B cell (primary cell): ENCODE results near the gene ATXN1. TPM values are rescaled to one million over a fixed set of nuclear protein-coding genes. Genes with fewer than 3 reads are reported as not detected.

Experiments used
- ATAC-seq: fragments of 200-7000 bp; cut with Tn5 transposase; one replicate; pipeline ENCODE4 v1.10.0; 2021; ENCODE audit warnings: low read depth, mild to moderate bottlenecking, moderate number of reproducible peaks, moderate library complexity
- CTCF ChIA-PET: fragments of 350-600 bp; sonication (Branson Sonifier 250); formaldehyde crosslinking; loops from one replicate; lab custom pipeline; 2021; ENCODE audit warnings: antibody characterized with exemption, inconsistent platforms; lab: Charles Lee
- POLR2A ChIA-PET: fragments of 350-600 bp; sonication (Branson Sonifier 250); formaldehyde crosslinking; loops from one replicate; lab custom pipeline; 2021; ENCODE audit warnings: antibody characterized with exemption; lab: Charles Lee
- DNase-seq: peaks from one replicate; pipeline ENCODE4 v3.0.0; 2013
- H2AFZ ChIP-seq: 2 replicates; pipeline ENCODE4 v1.6.1; 2012; ENCODE audit warnings: mild to moderate bottlenecking, low read depth, low read length; ENCODE audit not compliant: insufficient read depth, poor library complexity, severe bottlenecking
- H3K27ac ChIP-seq, 2 donors: 1 replicate in 1 of 2; 2 replicates in 1 of 2; pipeline ENCODE4 v1.5.1; 2012 to 2013; ENCODE audit warnings: low read length in 2 of 2, mild to moderate bottlenecking in 2 of 2, moderate library complexity in 1 of 2
- H3K27me3 ChIP-seq, 4 experiments: fragments of 200-600 bp in 1 of 4; sonication (generic) in 1 of 4; replicated peaks in 1 of 4; 1 replicate in 2 of 4; 2 replicates in 2 of 4; pipeline versions ENCODE4 v1.6.1 to v1.7.0; 2013 to 2016; ENCODE audit warnings: low read length in 3 of 4, mild to moderate bottlenecking in 2 of 4, mixed read lengths in 1 of 4, moderate library complexity in 1 of 4; ENCODE audit not compliant: insufficient read depth in 4 of 4, control insufficient read depth in 3 of 4; ENCODE audit errors: control extremely low read depth in 1 of 4
- H3K36me3 ChIP-seq, 2 experiments: replicated peaks in 1 of 2; 1 replicate in 1 of 2; 2 replicates in 1 of 2; pipeline versions ENCODE4 v1.6.1 to v1.7.1; 2013; ENCODE audit warnings: low read length in 1 of 2; ENCODE audit not compliant: insufficient read depth in 2 of 2, control insufficient read depth in 1 of 2; ENCODE audit errors: control extremely low read depth in 1 of 2, extremely low read depth in 1 of 2
- H3K4me1 ChIP-seq, 2 donors: fragments of 200-600 bp in 1 of 2; sonication (generic) in 1 of 2; 1 replicate in 1 of 2; 2 replicates in 1 of 2; pipeline versions ENCODE4 v1.5.1 to v1.6.1; 2013 to 2017; ENCODE audit warnings: low read length in 2 of 2; ENCODE audit not compliant: control insufficient read depth in 2 of 2, insufficient read depth in 2 of 2
- H3K4me2 ChIP-seq: replicated peaks from 2 replicates; pipeline ENCODE3; 2012; ENCODE audit warnings: mild to moderate bottlenecking, low read depth, low read length; ENCODE audit not compliant: poor library complexity, severe bottlenecking
- H3K4me3 ChIP-seq, 5 experiments: fragments of 200-600 bp in 1 of 5; sonication (generic) in 1 of 5; 1 replicate in 3 of 5; 2 replicates in 2 of 5; pipeline versions ENCODE4 v1.5.1 to v1.7.0; 2011 to 2016; ENCODE audit warnings: low read length in 4 of 5, mild to moderate bottlenecking in 4 of 5, low read depth in 2 of 5, control low read depth in 1 of 5, moderate library complexity in 1 of 5; ENCODE audit not compliant: insufficient read depth in 1 of 5; ENCODE audit errors: control extremely low read depth in 1 of 5, extremely low read depth in 1 of 5
- H3K79me2 ChIP-seq: fragments of 200-600 bp; sonication (generic); one replicate; pipeline ENCODE4 v1.6.0; 2016; ENCODE audit warnings: low read length; ENCODE audit not compliant: control insufficient read depth, insufficient read depth
- H3K9ac ChIP-seq: fragments of 200-600 bp; sonication (generic); 2 replicates; pipeline ENCODE4 v1.6.1; 2017; ENCODE audit warnings: mild to moderate bottlenecking, low read length, moderate library complexity
- H3K9me3 ChIP-seq, 3 donors: one replicate each; pipeline versions ENCODE4 v1.6.1 to v1.7.1; 2013; ENCODE audit warnings: low read length in 2 of 3; ENCODE audit not compliant: control insufficient read depth in 2 of 3, insufficient read depth in 1 of 3; ENCODE audit errors: control extremely low read depth in 1 of 3
- H4K20me1 ChIP-seq: 2 replicates; pipeline ENCODE4 v1.6.0; 2012; ENCODE audit warnings: mild to moderate bottlenecking, low read length; ENCODE audit not compliant: insufficient read depth, control insufficient read depth, poor library complexity, severe bottlenecking
- H3K27ac Mint-ChIP-seq: one replicate; pipeline ENCODE4 v1.8.0; 2021; ENCODE audit warnings: mixed read lengths
- H3K27me3 Mint-ChIP-seq: one replicate; pipeline ENCODE4 v1.8.0; 2021; ENCODE audit warnings: mixed read lengths
- H3K4me1 Mint-ChIP-seq: one replicate; pipeline ENCODE4 v1.8.0; 2021; ENCODE audit warnings: mixed read lengths
- H3K4me3 Mint-ChIP-seq: one replicate; pipeline ENCODE4 v1.8.0; 2021; ENCODE audit warnings: mixed read lengths
- H3K9me3 Mint-ChIP-seq: one replicate; pipeline ENCODE4 v1.8.0; 2022; ENCODE audit warnings: mixed read lengths; ENCODE audit not compliant: insufficient read depth
- CTCF ChIP-seq: fragments of 200-600 bp; IDR thresholded peaks from one replicate; pipeline ENCODE4 v1.8.0; 2022; ENCODE audit warnings: antibody characterized with exemption, mild to moderate bottlenecking
- EZH2 ChIP-seq: IDR thresholded peaks from 2 replicates; pipeline ENCODE4 v1.6.1; 2012; ENCODE audit warnings: borderline replicate concordance, low read depth, mild to moderate bottlenecking, moderate library complexity, low read length; ENCODE audit not compliant: insufficient read depth, poor library complexity, severe bottlenecking
- WGBS: methylation state at CpG from one replicate; pipeline ENCODE4 v1.1.5; 2013; ENCODE audit warnings: missing lambda C conversion rate; ENCODE audit not compliant: insufficient coverage; 5-methylcytosine and 5-hydroxymethylcytosine counted together
- intact Hi-C: fragments of 100-400 bp; cut with micrococcal nuclease; formaldehyde crosslinking; loops from one replicate; pipeline ENCODE4 v1.10.0; 2022
- polyA plus RNA-seq: library from polyadenylated mRNA; depleted of rRNA; stranded (reverse); fragments of >200 nt; gene quantifications from 2 replicates; pipeline ENCODE4 v1.2.3, GENCODE V29; 2012
- total RNA-seq, 2 donors: library from RNA; stranded (reverse); fragments of 120-200 nt in 1 of 2; gene quantifications; 1 replicate in 1 of 2; 2 replicates in 1 of 2; pipeline versions ENCODE4 v1.2.3 to v1.2.4, GENCODE V29; 2013 to 2022

Gene ATXN1
- total and polyA plus RNA-seq, 2 donors (not counting 1 experiment from before 2014, with no cell fraction given) = 5.7 to 63.8 TPM

DNA sequence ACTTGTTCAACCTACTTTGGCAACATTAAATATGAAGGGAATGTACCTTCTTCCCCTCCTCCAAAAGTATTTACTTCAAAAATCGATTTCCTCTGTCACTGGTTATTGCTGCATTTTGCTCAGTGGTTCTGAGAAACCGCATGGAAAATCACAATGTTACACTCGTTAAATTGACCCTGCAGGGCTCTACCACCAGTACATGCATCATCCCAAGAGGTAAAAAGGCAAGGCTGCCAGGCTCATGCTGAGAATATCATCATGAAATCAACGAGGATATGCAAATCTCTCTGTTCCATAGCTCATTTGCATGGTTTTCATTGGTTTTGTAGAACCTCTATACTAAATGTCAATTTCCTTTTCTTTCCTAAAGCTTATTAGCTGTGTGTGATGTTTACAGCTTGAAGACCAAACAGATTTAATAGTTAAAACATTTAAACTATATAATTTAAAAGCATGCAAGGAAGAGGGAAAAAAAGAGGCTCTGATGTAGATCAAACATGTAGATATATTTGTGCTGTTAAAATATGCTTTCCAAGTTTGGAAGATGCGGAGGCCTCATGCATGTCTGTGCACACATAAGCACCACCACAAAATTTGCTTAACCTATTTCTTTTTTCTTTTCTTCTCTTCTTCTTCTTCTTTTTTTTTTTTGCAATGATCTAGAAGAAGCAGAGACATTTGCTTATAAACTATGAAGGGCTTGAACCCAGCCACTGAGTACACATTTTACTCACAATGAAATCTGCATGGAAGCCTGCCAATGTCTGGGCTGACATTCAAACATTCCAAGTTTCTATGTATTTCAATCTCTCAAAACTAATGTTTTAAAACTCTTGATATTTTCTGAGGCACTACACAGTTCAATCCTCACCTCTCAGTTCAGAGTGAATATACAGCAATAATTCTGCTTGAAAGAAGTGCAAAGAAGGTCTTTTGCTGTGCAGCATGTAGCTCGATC lies 328.9 kb downstream of the ATXN1 start:
- peak overlapping the region; percentile 32 for H3K27ac Mint-ChIP-seq
- 81% methylated on average over 3 of the region's 6 CpGs for WGBS
- H3K27me3 Mint-ChIP-seq = no peaks in the 10 kb centered on the region
- Histone ChIP-seq H3K9ac (no peak overlapping the region), H3K4me3 (no peak overlapping the region), H3K4me2 (peak overlapping the region; percentile 20), H3K27ac (no peak overlapping the region), H3K79me2 (no peaks in the 10 kb centered on the region), H3K27me3 (no peaks in the 10 kb centered on the region), H4K20me1 (no peaks in the 10 kb centered on the region), H3K9me3 (no peaks in the 10 kb centered on the region), H3K36me3 (no peaks in the 10 kb centered on the region), H3K4me1 (peaks cover 7 to 20% of the 10 kb centered on the region in 2 donors), H2AFZ (no peak overlapping the region)
- TF ChIP-seq CTCF = no peak
- TF ChIP-seq EZH2 = no peak
- DNase-seq (no peak), ATAC-seq (peak; percentile 49)
- CTCF ChIA-PET = interaction anchor here (0.9 to 2.0 kb wide), 5 partner anchors 12 to 25 kb away, joined by 3 to 8 read pairs (median 4); no protein-coding TSS in a partner anchor
- intact Hi-C loops = no loop called here
- H3K4me3 Mint-ChIP-seq = peak overlapping the region; percentile 58
- POLR2A ChIA-PET = no interaction called here
- H3K9me3 Mint-ChIP-seq = no peaks in the 10 kb centered on the region
- H3K4me1 Mint-ChIP-seq = peaks cover 40% of the 10 kb centered on the region

DNA sequence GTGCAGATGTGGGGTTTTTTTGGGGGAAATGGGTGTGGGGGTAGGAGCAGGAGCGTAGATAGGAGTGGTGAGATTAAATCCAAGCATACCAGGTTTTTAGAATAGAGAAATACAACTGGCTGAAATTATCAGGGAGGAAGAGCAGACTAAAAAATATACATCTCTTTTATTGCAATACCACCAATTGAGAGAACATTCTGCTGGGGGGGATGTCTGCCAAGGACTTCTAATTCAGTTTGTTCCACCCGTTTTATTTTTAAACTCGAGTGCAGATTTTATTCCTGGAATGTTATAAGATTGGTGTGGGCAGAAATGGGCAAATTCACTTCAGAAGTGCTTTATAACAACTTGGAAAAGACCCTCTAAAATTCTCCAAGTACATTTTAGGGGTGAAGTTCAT lies 330.2 kb downstream of the ATXN1 start:
- ChIA-PET CTCF (no interaction called here), POLR2A (no interaction called here)
- no peaks in the 10 kb centered on the region for H4K20me1 ChIP-seq
- intact Hi-C loops = no loop called here
- H3K27ac ChIP-seq = no peak overlapping the region
- no peaks in the 10 kb centered on the region for H3K36me3 ChIP-seq
- ATAC-seq (no peak), DNase-seq (no peak)
- no peak overlapping the region for H2AFZ ChIP-seq
- Mint-ChIP-seq H3K4me1 (peaks cover 33% of the 10 kb centered on the region), H3K27me3 (no peaks in the 10 kb centered on the region), H3K9me3 (no peaks in the 10 kb centered on the region), H3K27ac (no peak overlapping the region), H3K4me3 (peak overlapping the region; percentile 58)
- no peaks in the 10 kb centered on the region for H3K79me2 ChIP-seq
- H3K4me1 ChIP-seq = peaks cover 7 to 20% of the 10 kb centered on the region in 2 donors
- no peak overlapping the region for H3K9ac ChIP-seq
- no peak overlapping the region for H3K4me2 ChIP-seq
- WGBS = no CpG with 5 or more reads among the region's 3 CpGs
- no peak overlapping the region for H3K4me3 ChIP-seq
- no peaks in the 10 kb centered on the region for H3K9me3 ChIP-seq
- no peaks in the 10 kb centered on the region for H3K27me3 ChIP-seq
- TF ChIP-seq EZH2 (no peak), CTCF (no peak)
